ENCODE data around the gene FEV. TPM values are rescaled to one million over a fixed set of nuclear protein-coding genes. Genes with fewer than 3 reads are reported as not detected.

Gene FEV
- total RNA-seq: not detected in 2 replicates

GRCh38 chr2:218985021-218985324 is at the start of gene FEV:
Gene FEV, minus strand, starts transcription at chr2:218985184. Its CDS starts 109 bp downstream, at chr2:218985075.

GRCh38 chr2:218993345-218994315 is 8.6 kb upstream of the FEV start, which contains the start of gene CRYBA2:
Gene CRYBA2, minus strand, starts transcription at chr2:218993422. Its CDS starts 246 bp downstream, at chr2:218993176.

DNA sequence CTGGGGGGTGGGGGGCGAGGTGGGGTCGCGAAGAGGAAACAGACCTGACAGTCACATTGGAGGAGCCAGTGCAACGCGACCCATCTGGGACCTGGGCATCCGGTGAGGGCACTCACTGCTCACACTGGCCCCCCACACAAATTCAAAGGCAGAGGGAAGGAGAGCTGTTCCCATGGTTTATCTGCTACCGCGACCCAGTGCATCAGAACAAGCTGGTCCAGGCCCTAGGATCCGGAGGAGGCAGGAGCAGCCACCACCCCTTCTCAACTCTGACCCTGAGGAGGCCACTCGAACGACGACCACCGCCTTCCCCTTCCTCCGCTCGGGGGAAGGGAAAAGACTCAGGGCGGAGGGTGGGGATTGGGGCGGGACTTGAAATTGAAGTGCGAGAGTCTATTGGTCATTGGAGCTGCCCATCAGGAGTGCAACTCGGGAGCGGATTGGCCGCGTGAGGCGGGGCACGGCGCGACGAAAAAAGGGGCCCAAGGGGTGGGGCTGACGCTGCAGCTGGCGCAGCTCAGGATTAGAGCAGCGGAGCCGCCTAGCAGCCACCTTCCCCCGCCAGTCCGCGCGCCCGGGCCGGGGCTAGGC is 25.7 kb downstream of the FEV start, which contains the start of gene CDK5R2:
TSS of gene CDK5R2 (plus strand) at position 526 of the 591 bp plus-strand sequence. CDS start 155 bp downstream, outside the sequence.

Small RNA genes lying within 50 kb of the gene (small RNA-seq; reads per million reads assigned to genes)
- 0.21 reads per million for gene MIR375

Other genes with a start within 250 kb of the FEV start
- gene CYP27A1, start 203.0 kb downstream of the FEV start, total RNA-seq: 4.1 and 6.4 TPM in 2 replicates
- gene PRKAG3, start 153.4 kb downstream of the FEV start, total RNA-seq: not detected in 2 replicates
- gene WNT6, start 125.4 kb downstream of the FEV start, total RNA-seq: not detected in 2 replicates
- gene WNT10A, start 104.3 kb downstream of the FEV start, total RNA-seq: 0.07 TPM in 1 of 2 replicates, not detected in the other
- gene CDK5R2, start 25.5 kb downstream of the FEV start, total RNA-seq: not detected in 2 replicates
- gene CRYBA2, start 8.2 kb upstream of the FEV start, total RNA-seq: not detected in 2 replicates
- gene CFAP65, start 56.3 kb upstream of the FEV start, total RNA-seq: not detected in 2 replicates
- 0.13 TPM in 1 of 2 replicates, not detected in the other for gene IHH, start 75.7 kb upstream of the FEV start, total RNA-seq
- gene NHEJ1, start 175.6 kb upstream of the FEV start, total RNA-seq: 21.4 and 21.9 TPM in 2 replicates
- gene SLC23A3, start 184.8 kb upstream of the FEV start, total RNA-seq: 1.8 and 2.1 TPM in 2 replicates
- 19.5 and 20.2 TPM in 2 replicates for gene CNPPD1, start 191.7 kb upstream of the FEV start, total RNA-seq
- gene RETREG2, start 193.1 kb upstream of the FEV start, total RNA-seq: 46.5 and 54.5 TPM in 2 replicates
- gene ZFAND2B, start 221.6 kb upstream of the FEV start, total RNA-seq: 13.8 and 13.9 TPM in 2 replicates
- gene ABCB6, start 233.8 kb upstream of the FEV start, total RNA-seq: 22.3 and 25.8 TPM in 2 replicates
- 39.1 and 67.8 TPM in 2 replicates for gene ATG9A, start 244.5 kb upstream of the FEV start, total RNA-seq
- gene ANKZF1, start 244.6 kb upstream of the FEV start, total RNA-seq: 29.2 and 29.9 TPM in 2 replicates

Measured in thoracic aorta endothelial cell (primary cell).